G401 (cell line): ENCODE measurements around the gene MYADM. TPM values are rescaled to one million over a fixed set of nuclear protein-coding genes. Genes with fewer than 3 reads are reported as not detected.
A peak's percentile ranks its signal among the peaks of the same experiment; 100 is the strongest.
"Not testable (repeated sequence)": the region's sequence is repeated elsewhere in the genome, so short reads cannot be mapped to it uniquely, and the experiment has no call there.

Experiments used
- DNase-seq: peaks from one replicate; pipeline ENCODE4 v3.0.0-alpha.2; 2015; ENCODE audit warnings: low spot score
- in situ Hi-C: cut with HindIII; loops from 2 replicates; pipeline ENCODE4 v1.10.0; 2016; ENCODE audit warnings: low sequenced_read_pairs, mixed read lengths
- total RNA-seq: library from RNA; depleted of rRNA; stranded (reverse); fragments of >200 nt; shearing (Covaris generic); gene quantifications from 2 replicates; pipeline ENCODE4 v1.2.3, GENCODE V29; 2014

The MYADM gene
- total RNA-seq, 1 experiment from 2014 or later, result 6.1 TPM

DNA sequence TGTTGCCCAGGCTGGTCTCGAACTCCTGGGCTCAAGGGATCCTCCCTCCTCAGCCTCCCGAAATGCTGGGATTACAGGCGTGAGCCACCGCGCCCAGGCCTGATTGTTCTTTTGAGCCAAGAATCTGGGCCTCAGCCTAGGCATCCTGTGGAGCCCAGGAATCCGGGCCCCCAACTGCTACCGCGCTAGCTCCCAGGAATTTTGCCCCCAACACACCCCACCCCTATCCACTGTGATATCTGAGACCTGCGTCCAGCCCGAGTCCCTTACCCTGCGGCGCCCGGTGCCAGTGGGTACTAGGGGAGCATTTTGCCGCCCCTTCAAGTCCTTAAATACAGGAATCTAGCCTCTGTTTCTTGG, 838 bp upstream of the MYADM start:
- DNase-seq, result no peak
- in situ Hi-C loops, result no loop called here

GRCh38 chr19:53868091-53868891, 608 bp downstream of the MYADM start:
- in situ Hi-C loops, result no loop called here
- DNase-seq, result peak; percentile 49

DNA sequence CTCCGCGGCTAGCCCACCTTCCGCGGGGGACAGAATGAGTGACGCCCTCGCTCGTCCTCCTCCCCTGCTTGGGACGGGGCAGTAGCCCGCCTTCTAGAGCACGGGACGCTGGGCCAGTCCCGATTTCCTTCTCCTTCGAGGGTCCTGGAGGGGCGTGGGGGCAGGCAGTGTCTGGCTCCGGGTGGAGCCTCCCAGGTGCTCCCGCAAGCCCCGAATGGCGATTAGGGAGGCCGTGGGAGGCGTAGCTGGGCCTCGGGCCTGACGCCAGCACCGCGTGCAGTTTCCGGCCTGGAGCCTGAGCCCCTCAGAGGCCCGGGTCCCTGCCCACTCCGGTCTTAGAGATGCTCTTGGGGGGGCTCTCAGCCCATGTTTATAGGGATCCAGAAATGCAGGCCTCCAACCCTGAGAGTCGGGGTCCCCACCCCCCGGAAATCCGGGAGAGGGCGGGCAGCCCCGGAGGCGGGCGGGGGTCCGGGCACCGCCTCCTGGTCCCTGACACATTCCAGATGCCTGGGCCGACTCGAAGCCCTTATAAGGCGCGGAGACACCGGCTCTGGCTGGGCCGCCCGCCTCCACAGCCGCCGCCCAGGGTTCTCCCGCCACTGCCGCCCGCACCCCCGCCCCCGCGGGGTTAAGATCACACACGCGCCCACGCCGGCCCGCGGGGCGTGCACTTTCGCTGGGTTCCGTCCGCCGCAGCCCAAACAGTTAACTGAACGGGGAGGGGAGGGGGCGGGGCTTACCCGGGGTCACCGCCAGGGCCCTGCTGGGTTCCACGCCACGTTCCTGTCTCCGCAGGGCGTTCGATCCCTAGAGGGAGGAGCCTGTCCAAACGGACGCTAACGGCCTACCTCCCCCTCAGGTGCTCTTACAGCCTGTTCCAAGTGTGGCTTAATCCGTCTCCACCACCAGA, 1.5 kb downstream of the MYADM start:
- peak; percentile 40 for DNase-seq
- in situ Hi-C loops, result no loop called here

- DNase-seq, in situ Hi-C loops: not testable (repeated sequence)
Observed at GRCh38 chr19:53869805-53870484, 2.3 kb downstream of the MYADM start.

- in situ Hi-C loops, result no loop called here
- no peak for DNase-seq
Observed at GRCh38 chr19:53870485-53870844, 2.8 kb downstream of the MYADM start.

DNA sequence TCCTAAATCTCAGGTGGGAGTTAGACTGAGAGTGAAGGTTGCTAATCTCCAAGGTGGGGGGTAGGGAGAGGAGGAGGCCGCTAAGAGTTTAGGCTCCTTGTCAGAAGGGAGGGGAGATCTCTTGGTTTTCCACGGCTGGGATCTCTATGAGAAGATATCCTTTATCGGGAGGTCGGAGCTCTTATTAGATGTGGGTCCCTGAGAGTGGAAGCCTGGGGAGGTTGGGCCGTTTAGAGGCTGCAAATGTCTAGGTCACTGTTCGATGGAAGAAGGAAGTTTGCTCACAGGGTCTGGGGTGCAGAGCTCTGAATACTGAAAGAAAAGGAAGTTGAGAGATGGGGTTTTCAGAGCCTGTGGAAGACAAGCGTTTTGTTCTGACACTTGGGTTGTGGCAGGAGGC, 3.8 kb downstream of the MYADM start:
- no peak for DNase-seq
- in situ Hi-C loops, result no loop called here

- DNase-seq, result no peak
- in situ Hi-C loops, result no loop called here
Observed at GRCh38 chr19:53872762-53873161, 5.1 kb downstream of the MYADM start.

- DNase-seq, result no peak
- in situ Hi-C loops, result no loop called here
Observed at GRCh38 chr19:53873773-53874605, 6.3 kb downstream of the MYADM start.

- in situ Hi-C loops, result no loop called here
- DNase-seq, result no peak
Observed at GRCh38 chr19:53874606-53874990, 6.9 kb downstream of the MYADM start.

DNA sequence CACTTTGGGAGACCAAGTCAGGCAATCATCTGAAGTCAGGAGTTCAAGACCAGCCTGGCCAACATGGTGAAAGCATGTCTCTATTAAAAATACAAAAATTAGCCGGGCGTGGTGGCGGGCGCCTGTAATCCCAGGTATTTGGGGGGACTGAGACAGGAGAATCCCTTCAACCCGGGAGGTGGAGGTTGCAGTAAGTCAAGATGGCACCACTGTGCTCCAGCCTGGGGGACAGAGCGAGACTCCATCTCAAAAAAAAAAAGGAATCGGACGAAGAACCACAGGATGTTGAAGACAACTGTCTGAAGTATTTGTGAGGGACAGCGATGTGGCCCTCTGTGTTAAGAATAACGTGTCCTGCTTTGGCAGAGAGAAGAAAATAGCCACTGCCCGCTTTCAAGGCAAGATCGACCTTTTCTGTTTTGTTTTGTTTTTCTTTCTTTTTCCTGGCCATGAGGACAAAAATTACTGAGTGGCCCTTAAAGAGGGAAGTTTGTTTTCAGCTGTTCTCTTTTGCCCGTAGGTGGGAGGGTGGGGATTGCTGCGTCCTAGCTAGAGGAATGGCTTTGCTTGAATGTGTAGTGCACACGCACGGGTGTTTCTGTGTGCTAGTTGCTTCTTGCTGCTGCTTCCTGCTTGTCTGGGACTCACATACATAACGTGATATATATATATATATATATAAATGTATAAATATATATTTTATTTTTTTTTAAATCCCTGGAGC, 8.1 kb downstream of the MYADM start:
- no peak for DNase-seq
- in situ Hi-C loops, result no loop called here

- no peak for DNase-seq
- in situ Hi-C loops, result no loop called here
Observed at GRCh38 chr19:53876651-53877224, 9.1 kb downstream of the MYADM start.

DNA sequence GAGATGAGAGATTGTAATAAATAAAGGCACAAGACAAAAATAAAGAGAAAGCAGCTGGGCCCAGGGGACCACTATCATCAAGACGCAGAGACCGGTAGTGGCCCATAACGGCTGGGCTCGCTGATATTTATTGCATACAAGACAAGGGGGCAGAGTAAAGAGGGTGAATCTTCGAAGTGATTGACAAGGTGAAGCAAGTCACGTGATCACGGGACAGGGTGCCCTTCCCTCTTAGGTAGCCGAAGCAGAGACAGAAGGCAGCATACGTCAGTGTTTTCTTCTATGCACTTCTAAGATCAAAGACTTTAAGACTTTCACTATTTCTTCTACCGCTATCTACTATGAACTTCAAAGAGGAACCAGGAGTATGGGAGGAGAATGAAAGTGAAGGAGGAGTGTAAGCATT, 9.7 kb downstream of the MYADM start:
- in situ Hi-C loops, result no loop called here

GRCh38 chr19:53878776-53879139, 11.1 kb downstream of the MYADM start:
- no peak for DNase-seq
- in situ Hi-C loops, result no loop called here

More for the DNA sequence above, 9.7 kb downstream of the MYADM start:
- no peak for DNase-seq

GRCh38 chr19:53879140-53880081, 11.7 kb downstream of the MYADM start:
- peak; percentile 96 for DNase-seq
- in situ Hi-C loops, result no loop called here

GRCh38 chr19:53880711-53881481, 13.2 kb downstream of the MYADM start:
- in situ Hi-C loops, result no loop called here
- no peak for DNase-seq
